ENCODE data around the gene SBNO2.
A peak's percentile ranks its signal among the peaks of the same experiment; 100 is the strongest.

Gene SBNO2

GRCh38 chr19:1156830-1157615 is 17.0 kb downstream of the SBNO2 start:
- Histone ChIP-seq H3K4me1 (ENCODE audit: control insufficient read depth, insufficient read depth, low read length) (peaks cover 13% of the 10 kb centered on the region), H3K9me3 (ENCODE audit: control insufficient read depth in 2 of 2, low read length in 2 of 2) (no peaks in the 10 kb centered on the region), H3K27ac (ENCODE audit: low read length) (no peak overlapping the region)

DNA sequence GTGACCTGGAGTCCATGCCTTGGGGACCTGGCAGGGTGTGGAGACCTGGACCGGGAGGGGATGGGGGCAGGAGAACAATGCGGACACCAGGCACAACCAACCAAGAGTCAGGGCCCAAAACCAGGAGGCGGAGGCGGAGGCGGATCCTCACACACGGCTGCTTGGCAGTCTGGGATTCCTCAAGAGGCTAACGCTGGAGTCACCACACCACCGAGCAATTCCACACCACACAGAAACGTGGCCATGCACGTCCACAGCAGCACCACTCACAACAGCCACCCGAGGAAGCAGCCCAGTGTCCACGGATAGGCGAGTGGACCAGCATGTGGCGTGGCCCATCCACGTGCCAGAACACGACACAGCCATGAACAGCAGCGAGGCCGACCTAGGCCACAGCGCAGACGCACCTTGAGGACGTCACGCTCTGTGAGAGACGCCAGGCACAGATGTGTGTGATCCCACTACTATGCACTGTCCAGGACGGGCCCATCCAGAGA is 17.7 kb downstream of the SBNO2 start:
- H3K9ac ChIP-seq (ENCODE audit: low read length in 2 of 2): no peak overlapping the region
- no peak overlapping the region for H3K27ac ChIP-seq (ENCODE audit: low read length)
- H3K4me1 ChIP-seq (ENCODE audit: control insufficient read depth, insufficient read depth, low read length): peaks cover 13% of the 10 kb centered on the region
- no peak overlapping the region for H3K4me3 ChIP-seq (ENCODE audit: low read length in 2 of 2)
- H3K9me3 ChIP-seq (ENCODE audit: control insufficient read depth in 2 of 2, low read length in 2 of 2): no peaks in the 10 kb centered on the region
- no peaks in the 10 kb centered on the region for H3K27me3 ChIP-seq (ENCODE audit: control insufficient read depth in 1 of 2, insufficient read depth in 2 of 2, low read length in 2 of 2)
- peaks cover 0 to 4% of the 10 kb centered on the region in 2 donors for H3K36me3 ChIP-seq (ENCODE audit: control insufficient read depth in 2 of 2, insufficient read depth in 2 of 2, low read length in 2 of 2)

More at GRCh38 chr19:1156830-1157615, 17.0 kb downstream of the SBNO2 start:
- Histone ChIP-seq H3K4me3 (ENCODE audit: low read length in 2 of 2) (no peak overlapping the region), H3K27me3 (ENCODE audit: control insufficient read depth in 1 of 2, insufficient read depth in 2 of 2, low read length in 2 of 2) (no peaks in the 10 kb centered on the region), H3K36me3 (ENCODE audit: control insufficient read depth in 2 of 2, insufficient read depth in 2 of 2, low read length in 2 of 2) (peaks cover 0 to 2% of the 10 kb centered on the region in 2 donors), H3K9ac (ENCODE audit: low read length in 2 of 2) (no peak overlapping the region)

- Histone ChIP-seq H3K9ac (ENCODE audit: low read length in 2 of 2) (no peak overlapping the region), H3K4me3 (ENCODE audit: low read length in 2 of 2) (peak overlapping the region in 1 of 2 donors; percentile 35), H3K4me1 (ENCODE audit: control insufficient read depth, insufficient read depth, low read length) (peaks cover 14% of the 10 kb centered on the region), H3K27ac (ENCODE audit: low read length) (peak overlapping the region; percentile 60), H3K27me3 (ENCODE audit: control insufficient read depth in 1 of 2, insufficient read depth in 2 of 2, low read length in 2 of 2) (no peaks in the 10 kb centered on the region), H3K36me3 (ENCODE audit: control insufficient read depth in 2 of 2, insufficient read depth in 2 of 2, low read length in 2 of 2) (peaks cover 0 to 4% of the 10 kb centered on the region in 2 donors), H3K9me3 (ENCODE audit: control insufficient read depth in 2 of 2, low read length in 2 of 2) (no peaks in the 10 kb centered on the region)
Measured at GRCh38 chr19:1155352-1156304, 18.4 kb downstream of the SBNO2 start.

- Histone ChIP-seq H3K27ac (ENCODE audit: low read length) (peak overlapping the region; percentile 60), H3K4me1 (ENCODE audit: control insufficient read depth, insufficient read depth, low read length) (peaks cover 16% of the 10 kb centered on the region), H3K27me3 (ENCODE audit: control insufficient read depth in 1 of 2, insufficient read depth in 2 of 2, low read length in 2 of 2) (no peaks in the 10 kb centered on the region), H3K4me3 (ENCODE audit: low read length in 2 of 2) (peak overlapping the region in 1 of 2 donors; percentile 35), H3K9ac (ENCODE audit: low read length in 2 of 2) (no peak overlapping the region), H3K36me3 (ENCODE audit: control insufficient read depth in 2 of 2, insufficient read depth in 2 of 2, low read length in 2 of 2) (peaks cover 0 to 4% of the 10 kb centered on the region in 2 donors), H3K9me3 (ENCODE audit: control insufficient read depth in 2 of 2, low read length in 2 of 2) (no peaks in the 10 kb centered on the region)
Measured at GRCh38 chr19:1154731-1155351, 19.2 kb downstream of the SBNO2 start.

DNA sequence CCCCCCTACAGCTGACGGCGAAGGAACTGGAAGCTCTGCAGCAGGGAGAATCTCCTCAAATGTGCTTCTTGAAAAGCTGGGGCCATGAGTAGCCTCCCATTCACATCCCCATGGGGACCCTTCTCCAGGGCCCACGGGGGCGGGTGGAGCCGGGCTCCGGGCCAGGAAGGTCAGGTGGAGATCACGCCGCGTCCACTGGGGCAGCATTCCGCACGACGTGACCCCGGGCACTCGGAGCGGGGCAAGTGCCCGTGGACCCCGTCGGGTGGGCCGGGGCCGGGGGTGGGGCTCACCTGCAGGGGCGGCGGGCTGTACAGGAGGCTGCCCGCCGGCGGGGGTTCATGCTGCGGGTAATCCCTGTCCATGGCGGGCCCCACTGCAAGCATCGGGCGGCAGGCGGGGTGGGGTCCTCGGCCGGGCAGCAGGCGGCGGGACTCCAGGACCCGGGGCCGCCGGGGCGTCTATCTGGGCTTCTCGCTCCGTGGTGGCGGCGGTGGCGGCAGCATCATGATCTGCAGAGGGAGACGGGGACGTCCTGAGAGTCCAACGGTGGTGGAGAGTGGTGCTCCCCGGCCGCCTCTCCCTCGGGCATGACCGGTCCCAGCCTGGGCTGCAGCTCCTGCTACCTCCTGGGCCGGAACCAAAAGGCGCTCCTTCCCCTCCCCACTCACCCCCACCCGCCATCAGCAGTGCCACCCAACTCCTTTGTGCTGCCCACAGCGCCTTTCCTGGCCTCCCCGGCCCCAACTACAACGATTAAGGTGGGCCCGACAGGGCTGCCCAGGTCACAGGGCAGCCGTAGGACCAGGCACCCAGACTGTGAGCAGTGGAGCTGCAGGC is 20.0 kb downstream of the SBNO2 start:
- no peak overlapping the region for H3K4me3 ChIP-seq (ENCODE audit: low read length in 2 of 2)
- H3K27ac ChIP-seq (ENCODE audit: low read length): no peak overlapping the region
- H3K9ac ChIP-seq (ENCODE audit: low read length in 2 of 2): no peak overlapping the region
- H3K36me3 ChIP-seq (ENCODE audit: control insufficient read depth in 2 of 2, insufficient read depth in 2 of 2, low read length in 2 of 2): peaks cover 0 to 4% of the 10 kb centered on the region in 2 donors
- peaks cover 16% of the 10 kb centered on the region for H3K4me1 ChIP-seq (ENCODE audit: control insufficient read depth, insufficient read depth, low read length)
- H3K9me3 ChIP-seq (ENCODE audit: control insufficient read depth in 2 of 2, low read length in 2 of 2): no peaks in the 10 kb centered on the region
- no peaks in the 10 kb centered on the region for H3K27me3 ChIP-seq (ENCODE audit: control insufficient read depth in 1 of 2, insufficient read depth in 2 of 2, low read length in 2 of 2)

GRCh38 chr19:1151917-1152587 is 22.0 kb downstream of the SBNO2 start:
- Histone ChIP-seq H3K9me3 (ENCODE audit: control insufficient read depth in 2 of 2, low read length in 2 of 2) (no peaks in the 10 kb centered on the region), H3K9ac (ENCODE audit: low read length in 2 of 2) (no peak overlapping the region), H3K27ac (ENCODE audit: low read length) (no peak overlapping the region), H3K4me3 (ENCODE audit: low read length in 2 of 2) (no peak overlapping the region), H3K36me3 (ENCODE audit: control insufficient read depth in 2 of 2, insufficient read depth in 2 of 2, low read length in 2 of 2) (peaks cover 0 to 4% of the 10 kb centered on the region in 2 donors), H3K4me1 (ENCODE audit: control insufficient read depth, insufficient read depth, low read length) (peaks cover 16% of the 10 kb centered on the region), H3K27me3 (ENCODE audit: control insufficient read depth in 1 of 2, insufficient read depth in 2 of 2, low read length in 2 of 2) (no peaks in the 10 kb centered on the region)

DNA sequence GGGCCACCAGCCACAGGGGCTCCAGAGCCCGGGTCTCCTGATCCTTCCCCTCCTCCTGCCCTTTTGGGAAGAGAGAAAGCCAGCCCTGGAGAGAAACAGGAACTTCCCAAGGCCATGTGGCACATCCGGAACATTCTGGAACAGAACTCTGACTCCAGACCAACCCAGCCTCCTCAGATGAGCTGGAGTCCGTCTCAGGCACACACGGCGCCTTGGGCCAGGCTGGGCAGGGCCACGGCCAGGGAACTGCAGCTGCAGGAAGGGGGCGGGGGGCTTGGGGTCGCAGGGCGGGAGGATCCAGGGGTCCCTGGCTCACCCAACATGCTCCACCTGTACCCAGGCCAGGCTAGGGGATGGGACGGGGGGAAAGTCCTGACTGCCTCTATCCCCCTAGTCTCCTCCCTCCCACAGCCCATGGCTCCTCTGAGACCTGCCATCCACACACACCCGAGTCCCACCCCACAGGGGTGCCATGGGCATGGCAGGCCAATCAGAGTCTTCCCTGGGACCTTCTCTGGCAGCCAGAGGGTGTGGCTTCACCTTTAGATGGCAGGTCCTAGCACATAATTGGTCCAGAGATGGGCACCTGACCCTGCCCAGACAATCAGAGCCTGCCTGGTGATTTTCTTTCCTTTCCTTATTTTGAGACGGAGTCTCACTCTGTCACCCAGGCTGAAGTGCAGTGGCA is 22.9 kb downstream of the SBNO2 start:
- H3K4me3 ChIP-seq (ENCODE audit: low read length in 2 of 2): no peak overlapping the region
- H3K36me3 ChIP-seq (ENCODE audit: control insufficient read depth in 2 of 2, insufficient read depth in 2 of 2, low read length in 2 of 2): peaks cover 0 to 6% of the 10 kb centered on the region in 2 donors
- no peak overlapping the region for H3K27ac ChIP-seq (ENCODE audit: low read length)
- H3K4me1 ChIP-seq (ENCODE audit: control insufficient read depth, insufficient read depth, low read length): peaks cover 16% of the 10 kb centered on the region
- H3K9ac ChIP-seq (ENCODE audit: low read length in 2 of 2): no peak overlapping the region
- H3K9me3 ChIP-seq (ENCODE audit: control insufficient read depth in 2 of 2, low read length in 2 of 2): no peaks in the 10 kb centered on the region
- H3K27me3 ChIP-seq (ENCODE audit: control insufficient read depth in 1 of 2, insufficient read depth in 2 of 2, low read length in 2 of 2): no peaks in the 10 kb centered on the region

- no peak overlapping the region for H3K4me3 ChIP-seq (ENCODE audit: low read length in 2 of 2)
- peaks cover 10% of the 10 kb centered on the region for H3K4me1 ChIP-seq (ENCODE audit: control insufficient read depth, insufficient read depth, low read length)
- no peaks in the 10 kb centered on the region for H3K9me3 ChIP-seq (ENCODE audit: control insufficient read depth in 2 of 2, low read length in 2 of 2)
- H3K27ac ChIP-seq (ENCODE audit: low read length): no peak overlapping the region
- peaks cover 0 to 7% of the 10 kb centered on the region in 2 donors for H3K36me3 ChIP-seq (ENCODE audit: control insufficient read depth in 2 of 2, insufficient read depth in 2 of 2, low read length in 2 of 2)
- H3K27me3 ChIP-seq (ENCODE audit: control insufficient read depth in 1 of 2, insufficient read depth in 2 of 2, low read length in 2 of 2): no peaks in the 10 kb centered on the region
- no peak overlapping the region for H3K9ac ChIP-seq (ENCODE audit: low read length in 2 of 2)
Measured at GRCh38 chr19:1150333-1151036, 23.6 kb downstream of the SBNO2 start.

Data from stomach smooth muscle (tissue), 2 donors.